ENCODE measurements around the gene SP2.
"Not testable (repeated sequence)": the region's sequence is repeated elsewhere in the genome, so short reads cannot be mapped to it uniquely, and the experiment has no call there.

Gene SP2

DNA sequence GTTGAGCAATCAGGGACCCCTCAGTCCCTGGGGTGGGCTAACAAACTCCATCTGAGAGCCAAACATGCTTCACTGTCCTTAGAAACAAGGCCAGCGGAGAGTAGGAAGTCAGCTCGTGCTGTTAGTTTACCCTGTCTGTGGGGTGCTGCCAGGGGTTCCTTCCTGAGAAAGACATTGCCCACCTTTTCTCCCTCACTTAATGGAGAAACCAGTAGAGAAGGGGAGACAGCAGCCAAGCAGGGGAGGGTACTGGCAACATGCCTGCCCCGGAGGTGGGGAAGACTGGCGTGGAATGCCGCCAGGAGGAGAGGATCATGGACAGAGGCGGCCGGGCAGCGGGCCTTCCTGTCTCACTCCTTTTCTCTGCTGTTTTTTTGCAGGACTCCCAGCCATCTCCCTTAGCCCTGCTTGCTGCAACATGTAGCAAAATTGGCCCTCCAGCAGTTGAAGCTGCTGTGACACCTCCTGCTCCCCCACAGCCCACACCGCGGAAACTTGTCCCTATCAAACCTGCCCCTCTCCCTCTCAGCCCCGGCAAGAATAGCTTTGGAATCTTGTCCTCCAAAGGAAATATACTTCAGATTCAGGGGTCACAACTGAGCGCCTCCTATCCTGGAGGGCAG lies 19.9 kb downstream of the SP2 start:
- Histone ChIP-seq H3K9me3 (ENCODE audit: control insufficient read depth, insufficient read depth, low read length) (no peaks in the 10 kb centered on the region), H3K9ac (ENCODE audit: low read depth, low read length) (no peak overlapping the region), H3K4me1 (ENCODE audit: insufficient read depth, low read length) (no peaks in the 10 kb centered on the region), H3K36me3 (ENCODE audit: insufficient read depth, low read length) (no peaks in the 10 kb centered on the region)

DNA sequence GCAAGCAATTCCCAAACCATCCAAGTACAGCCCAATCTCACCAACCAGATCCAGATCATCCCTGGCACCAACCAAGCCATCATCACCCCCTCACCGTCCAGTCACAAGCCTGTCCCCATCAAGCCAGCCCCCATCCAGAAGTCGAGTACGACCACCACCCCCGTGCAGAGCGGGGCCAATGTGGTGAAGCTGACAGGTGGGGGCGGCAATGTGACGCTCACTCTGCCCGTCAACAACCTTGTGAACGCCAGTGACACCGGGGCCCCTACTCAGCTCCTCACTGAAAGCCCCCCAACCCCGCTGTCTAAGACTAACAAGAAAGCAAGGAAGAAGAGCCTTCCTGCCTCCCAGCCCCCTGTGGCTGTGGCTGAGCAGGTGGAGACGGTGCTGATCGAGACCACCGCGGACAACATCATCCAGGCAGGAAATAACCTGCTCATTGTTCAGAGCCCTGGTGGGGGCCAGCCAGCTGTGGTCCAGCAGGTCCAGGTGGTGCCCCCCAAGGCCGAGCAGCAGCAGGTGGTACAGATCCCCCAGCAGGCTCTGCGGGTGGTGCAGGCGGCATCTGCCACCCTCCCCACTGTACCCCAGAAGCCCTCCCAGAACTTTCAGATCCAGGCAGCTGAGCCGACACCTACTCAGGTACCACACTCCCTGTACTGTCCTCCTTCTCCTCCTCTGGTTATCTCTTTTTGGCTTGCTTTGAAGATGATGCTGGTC lies 20.6 kb downstream of the SP2 start:
- Histone ChIP-seq H3K9me3 (ENCODE audit: control insufficient read depth, insufficient read depth, low read length) (no peaks in the 10 kb centered on the region), H3K4me1 (ENCODE audit: insufficient read depth, low read length) (no peaks in the 10 kb centered on the region), H3K9ac (ENCODE audit: low read depth, low read length) (no peak overlapping the region), H3K36me3 (ENCODE audit: insufficient read depth, low read length) (no peaks in the 10 kb centered on the region)

DNA sequence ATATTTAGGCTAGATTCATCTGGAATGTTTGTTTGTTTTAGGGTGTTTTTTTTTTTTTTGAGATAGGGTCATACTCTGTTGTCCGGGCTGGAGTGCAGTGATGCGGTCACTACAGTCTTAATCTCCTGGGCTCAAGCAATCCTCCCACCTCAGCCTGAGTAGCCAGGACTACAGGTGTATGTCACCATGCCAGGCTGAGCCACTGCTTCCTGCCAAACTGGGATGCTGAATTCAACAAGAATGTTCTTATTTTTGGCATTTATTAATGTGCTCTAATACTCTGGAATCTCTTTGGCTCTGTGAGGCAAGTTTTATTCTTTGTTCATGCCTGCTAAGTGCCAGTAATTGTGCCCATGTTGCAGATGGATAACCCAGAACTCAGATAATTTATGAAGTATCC lies 21.5 kb downstream of the SP2 start:
- no peaks in the 10 kb centered on the region; the same call in 1 of the 2 replicates for H3K36me3 ChIP-seq (ENCODE audit: insufficient read depth, low read length)
- no peaks in the 10 kb centered on the region for H3K9me3 ChIP-seq (ENCODE audit: control insufficient read depth, insufficient read depth, low read length)
- no peak overlapping the region for H3K9ac ChIP-seq (ENCODE audit: low read depth, low read length)
- no peaks in the 10 kb centered on the region for H3K4me1 ChIP-seq (ENCODE audit: insufficient read depth, low read length)

DNA sequence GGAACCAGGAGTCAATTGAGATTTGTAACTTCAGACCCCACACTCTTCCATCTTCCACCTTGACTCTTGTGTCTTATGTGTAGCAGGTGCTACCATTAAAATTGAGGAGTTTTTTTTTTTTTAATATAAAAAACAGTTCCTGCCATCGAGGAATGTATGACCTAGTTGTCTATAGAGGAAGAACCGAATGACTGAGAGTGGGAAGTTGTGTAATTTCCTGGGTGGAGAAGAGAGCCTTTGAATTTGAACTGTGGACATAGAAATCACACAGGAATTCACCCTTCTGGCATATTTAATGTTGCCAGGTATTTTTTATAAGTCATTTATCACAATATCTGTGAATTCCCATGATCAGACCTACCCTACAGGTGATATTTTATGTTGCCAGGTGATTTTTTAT lies 22.0 kb downstream of the SP2 start:
- no peak overlapping the region for H3K9ac ChIP-seq (ENCODE audit: low read depth, low read length)
- H3K4me1 ChIP-seq (ENCODE audit: insufficient read depth, low read length) = no peaks in the 10 kb centered on the region
- H3K9me3 ChIP-seq (ENCODE audit: control insufficient read depth, insufficient read depth, low read length) = no peaks in the 10 kb centered on the region
- H3K36me3 ChIP-seq (ENCODE audit: insufficient read depth, low read length) = no peaks in the 10 kb centered on the region; the same call in 1 of the 2 replicates

DNA sequence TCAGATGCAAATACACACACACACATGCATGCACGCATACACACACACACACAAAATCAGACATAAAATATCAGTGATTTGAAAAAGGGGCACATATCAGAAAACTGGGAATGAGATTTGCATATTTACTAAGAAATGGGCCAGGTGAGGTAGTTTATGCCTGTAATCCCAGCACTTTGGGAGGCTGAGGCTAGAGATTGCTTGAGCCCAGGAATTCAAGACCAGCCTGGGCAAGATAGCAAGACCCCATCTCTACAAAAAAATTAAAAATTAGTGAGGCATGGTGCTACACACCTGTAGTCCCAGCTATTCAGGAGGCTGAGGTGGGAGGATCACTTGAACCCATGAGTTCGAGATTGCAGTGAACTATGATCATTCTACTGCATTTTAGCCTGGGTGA lies 23.0 kb downstream of the SP2 start:
- no peaks in the 10 kb centered on the region; the same call in 1 of the 2 replicates for H3K36me3 ChIP-seq (ENCODE audit: insufficient read depth, low read length)
- H3K9me3 ChIP-seq (ENCODE audit: control insufficient read depth, insufficient read depth, low read length) = no peaks in the 10 kb centered on the region
- H3K9ac ChIP-seq (ENCODE audit: low read depth, low read length) = no peak overlapping the region
- H3K4me1 ChIP-seq (ENCODE audit: insufficient read depth, low read length) = no peaks in the 10 kb centered on the region

DNA sequence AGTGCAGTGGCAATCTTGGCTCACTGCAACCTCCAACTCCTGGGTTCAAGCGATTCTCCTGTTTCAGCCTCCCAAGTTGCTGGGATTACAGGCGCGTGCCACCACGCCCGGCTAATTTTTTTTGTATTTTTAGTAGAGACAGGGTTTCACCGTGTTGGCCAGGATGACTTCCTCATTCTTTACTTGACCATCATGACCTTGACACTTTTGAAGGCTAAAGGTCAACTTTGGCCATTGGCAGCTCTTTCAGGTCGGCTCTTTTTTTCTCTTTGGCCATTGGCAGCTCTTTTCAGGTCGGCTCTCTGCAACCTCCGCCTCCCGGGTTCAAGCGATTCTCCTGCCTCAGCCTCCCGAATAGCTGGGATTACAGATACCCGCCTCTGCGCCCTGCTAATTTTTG lies 23.9 kb downstream of the SP2 start:
- H3K9ac ChIP-seq (ENCODE audit: low read depth, low read length); H3K36me3 ChIP-seq (ENCODE audit: insufficient read depth, low read length); H3K4me1 ChIP-seq (ENCODE audit: insufficient read depth, low read length); H3K9me3 ChIP-seq (ENCODE audit: control insufficient read depth, insufficient read depth, low read length): not testable (repeated sequence)

DNA sequence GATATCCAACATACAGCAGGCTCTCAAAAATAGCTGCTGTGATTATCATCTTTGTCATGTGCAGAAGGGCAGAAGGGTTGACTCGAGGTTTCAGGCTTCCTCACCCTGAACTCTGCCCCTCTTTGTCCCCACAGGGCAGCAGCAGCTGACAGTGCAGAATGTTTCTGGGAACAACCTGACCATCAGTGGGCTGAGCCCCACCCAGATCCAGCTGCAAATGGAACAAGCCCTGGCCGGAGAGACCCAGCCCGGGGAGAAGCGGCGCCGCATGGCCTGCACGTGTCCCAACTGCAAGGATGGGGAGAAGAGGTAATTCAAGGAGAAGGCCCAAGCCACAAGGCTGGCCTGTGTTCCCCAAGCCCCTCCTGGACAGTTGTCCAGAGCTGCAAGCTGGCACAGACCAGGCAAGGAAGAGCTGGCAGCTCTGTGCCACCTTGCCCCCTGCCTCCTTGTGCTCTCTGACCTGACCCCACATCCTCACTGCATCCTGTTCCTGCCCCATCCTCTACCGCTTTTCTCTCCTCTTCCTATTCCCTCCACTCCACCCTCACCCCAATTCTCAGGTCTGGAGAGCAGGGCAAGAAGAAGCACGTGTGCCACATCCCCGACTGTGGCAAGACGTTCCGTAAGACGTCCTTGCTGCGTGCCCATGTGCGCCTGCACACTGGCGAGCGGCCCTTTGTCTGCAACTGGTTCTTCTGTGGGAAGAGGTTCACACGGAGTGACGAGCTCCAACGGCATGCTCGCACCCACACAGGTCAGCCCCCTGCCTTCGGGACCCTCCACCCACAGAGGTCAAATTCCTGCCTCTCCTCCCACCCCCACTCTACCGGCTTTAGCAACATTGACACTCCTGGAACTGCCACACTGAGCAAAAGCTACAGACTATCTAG lies 29.0 kb downstream of the SP2 start:
- Histone ChIP-seq H3K36me3 (ENCODE audit: insufficient read depth, low read length) (peaks cover 3% of the 10 kb centered on the region; the same call in 1 of the 2 replicates), H3K9ac (ENCODE audit: low read depth, low read length) (no peak overlapping the region), H3K9me3 (ENCODE audit: control insufficient read depth, insufficient read depth, low read length) (no peaks in the 10 kb centered on the region), H3K4me1 (ENCODE audit: insufficient read depth, low read length) (no peaks in the 10 kb centered on the region)

DNA sequence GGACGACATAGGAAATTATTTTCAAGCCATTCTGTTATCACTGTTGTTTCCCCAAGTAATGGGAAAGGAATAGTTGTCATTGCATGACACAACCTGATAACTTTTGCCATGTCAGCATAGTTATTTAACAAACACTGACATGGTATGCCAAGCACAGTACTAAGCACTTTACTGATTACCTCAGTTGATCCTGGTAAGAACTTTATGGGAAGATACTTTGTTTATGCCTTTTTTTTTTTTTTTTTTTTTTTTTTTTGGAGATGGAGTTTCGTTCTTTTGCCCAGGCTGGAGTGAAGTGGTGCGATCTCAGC lies 29.6 kb downstream of the SP2 start:
- Histone ChIP-seq H3K4me1 (ENCODE audit: insufficient read depth, low read length) (no peaks in the 10 kb centered on the region), H3K9ac (ENCODE audit: low read depth, low read length) (no peak overlapping the region), H3K9me3 (ENCODE audit: control insufficient read depth, insufficient read depth, low read length) (no peaks in the 10 kb centered on the region), H3K36me3 (ENCODE audit: insufficient read depth, low read length) (peaks cover 3% of the 10 kb centered on the region; the same call in 1 of the 2 replicates)

DNA sequence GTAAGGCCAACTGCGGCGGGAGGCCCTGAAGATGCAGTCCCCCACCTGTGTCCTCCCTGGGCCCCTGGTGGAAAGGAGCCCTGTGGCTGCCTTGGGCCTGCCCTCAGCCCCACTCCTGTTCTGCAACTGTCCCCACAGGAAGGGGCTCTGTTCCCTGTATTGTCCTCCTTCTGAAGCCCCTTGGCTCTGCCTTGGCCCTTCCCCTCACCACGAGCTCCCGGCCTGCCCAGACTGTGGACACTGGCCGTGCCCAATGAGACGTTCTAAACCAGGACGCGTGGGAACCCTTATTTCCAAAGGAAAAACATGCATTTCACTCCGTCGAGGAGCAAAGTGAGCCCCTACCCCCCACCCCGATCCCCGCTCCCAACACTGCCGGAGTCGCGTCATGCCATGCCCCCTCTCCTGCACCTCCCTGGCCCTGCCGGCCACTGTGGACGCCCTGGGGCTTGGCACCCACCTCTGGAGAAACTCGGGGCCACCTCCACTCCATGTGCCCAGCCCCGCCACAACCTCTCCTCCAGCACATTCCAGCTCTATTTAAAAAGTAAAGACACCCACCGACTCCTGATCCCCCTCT lies 31.9 kb downstream of the SP2 start:
- peaks cover 3% of the 10 kb centered on the region; the same call in 1 of the 2 replicates for H3K36me3 ChIP-seq (ENCODE audit: insufficient read depth, low read length)
- H3K9me3 ChIP-seq (ENCODE audit: control insufficient read depth, insufficient read depth, low read length) = no peaks in the 10 kb centered on the region
- no peaks in the 10 kb centered on the region for H3K4me1 ChIP-seq (ENCODE audit: insufficient read depth, low read length)
- H3K9ac ChIP-seq (ENCODE audit: low read depth, low read length) = no peak overlapping the region

DNA sequence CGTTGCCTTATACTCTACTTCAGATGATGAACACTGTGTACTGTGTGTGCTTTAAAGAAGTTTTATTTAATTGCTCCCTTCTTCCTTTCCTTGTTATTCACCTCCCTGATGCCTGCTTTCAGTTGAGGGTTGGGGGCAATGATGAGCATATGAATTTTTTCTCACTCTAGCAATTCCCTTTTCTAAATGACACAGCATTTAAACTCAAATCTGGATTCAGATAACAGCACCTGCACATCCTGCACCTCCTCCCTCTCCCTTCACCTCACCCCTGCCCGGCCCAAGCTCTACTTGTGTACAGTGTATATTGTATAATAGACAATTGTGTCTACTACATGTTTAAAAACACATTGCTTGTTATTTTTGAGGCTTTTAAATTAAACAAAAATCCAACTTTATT lies 32.4 kb downstream of the SP2 start:
- Histone ChIP-seq H3K9me3 (ENCODE audit: control insufficient read depth, insufficient read depth, low read length) (no peaks in the 10 kb centered on the region), H3K4me1 (ENCODE audit: insufficient read depth, low read length) (no peaks in the 10 kb centered on the region), H3K9ac (ENCODE audit: low read depth, low read length) (no peak overlapping the region), H3K36me3 (ENCODE audit: insufficient read depth, low read length) (peaks cover 3% of the 10 kb centered on the region; the same call in 1 of the 2 replicates)

DNA sequence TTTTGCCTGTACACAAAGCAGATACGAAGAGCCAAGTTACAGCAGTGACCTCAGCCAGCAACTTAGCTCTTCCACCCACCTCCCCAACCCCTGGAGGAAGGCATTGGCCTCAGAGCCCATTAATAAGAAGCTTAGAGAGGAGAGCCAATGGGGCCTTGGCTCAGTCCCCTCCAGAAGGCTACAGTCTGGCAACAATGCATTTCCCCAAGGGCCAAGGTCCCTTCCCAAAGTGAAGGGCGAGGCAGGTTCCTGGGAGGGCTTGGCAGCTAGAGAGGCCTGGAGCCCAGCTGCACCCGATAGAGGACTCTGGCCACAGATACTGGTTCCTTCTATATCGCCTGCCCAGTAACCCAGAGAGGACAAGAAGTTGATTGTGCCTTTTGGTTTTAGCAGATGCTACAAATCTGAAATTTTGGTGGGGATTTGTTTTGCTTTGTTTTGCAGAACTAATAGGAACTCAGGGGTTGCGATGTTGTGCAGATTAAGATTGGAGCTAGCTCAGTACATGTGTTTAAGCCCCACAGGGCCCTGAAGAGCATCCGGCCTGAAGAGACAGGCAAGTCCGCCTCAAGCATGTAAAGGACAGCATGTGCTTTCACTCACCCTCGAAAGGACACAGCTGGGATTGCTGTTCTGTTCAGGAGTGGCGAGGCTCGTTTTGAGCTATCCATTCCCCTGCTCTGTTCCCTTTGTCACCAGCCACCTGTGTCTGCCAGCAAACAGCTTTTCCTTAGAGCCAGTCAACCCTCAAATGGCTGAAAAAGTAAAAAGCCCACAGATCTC lies 33.4 kb downstream of the SP2 start:
- Histone ChIP-seq H3K9ac (ENCODE audit: low read depth, low read length) (no peak overlapping the region), H3K4me1 (ENCODE audit: insufficient read depth, low read length) (no peaks in the 10 kb centered on the region), H3K36me3 (ENCODE audit: insufficient read depth, low read length) (peaks cover 3% of the 10 kb centered on the region; the same call in 1 of the 2 replicates), H3K9me3 (ENCODE audit: control insufficient read depth, insufficient read depth, low read length) (no peaks in the 10 kb centered on the region)

DNA sequence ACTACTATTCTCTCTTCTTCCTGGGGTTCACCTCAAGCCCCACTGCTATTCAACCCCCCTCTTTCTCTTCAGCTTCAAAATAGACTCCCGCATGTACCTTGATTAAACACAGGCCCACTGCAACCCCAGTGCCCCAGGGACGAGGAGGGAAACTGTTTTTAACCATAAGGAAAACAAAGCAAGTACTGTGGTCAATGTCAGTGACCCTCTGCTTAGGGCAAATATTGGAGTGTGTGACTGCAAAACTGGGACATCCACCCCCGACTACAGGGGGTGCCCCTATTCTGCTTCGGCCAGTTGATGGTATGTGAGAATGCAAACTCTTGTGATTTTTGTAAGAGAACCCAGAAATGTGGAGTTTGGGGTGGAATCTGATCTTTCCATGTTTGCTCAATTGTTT lies 35.8 kb downstream of the SP2 start:
- Histone ChIP-seq H3K4me1 (ENCODE audit: insufficient read depth, low read length) (no peaks in the 10 kb centered on the region; the same call in 1 of the 2 replicates), H3K9ac (ENCODE audit: low read depth, low read length) (no peak overlapping the region), H3K9me3 (ENCODE audit: control insufficient read depth, insufficient read depth, low read length) (no peaks in the 10 kb centered on the region), H3K36me3 (ENCODE audit: insufficient read depth, low read length) (peaks cover 3% of the 10 kb centered on the region; the same call in 1 of the 2 replicates)

DNA sequence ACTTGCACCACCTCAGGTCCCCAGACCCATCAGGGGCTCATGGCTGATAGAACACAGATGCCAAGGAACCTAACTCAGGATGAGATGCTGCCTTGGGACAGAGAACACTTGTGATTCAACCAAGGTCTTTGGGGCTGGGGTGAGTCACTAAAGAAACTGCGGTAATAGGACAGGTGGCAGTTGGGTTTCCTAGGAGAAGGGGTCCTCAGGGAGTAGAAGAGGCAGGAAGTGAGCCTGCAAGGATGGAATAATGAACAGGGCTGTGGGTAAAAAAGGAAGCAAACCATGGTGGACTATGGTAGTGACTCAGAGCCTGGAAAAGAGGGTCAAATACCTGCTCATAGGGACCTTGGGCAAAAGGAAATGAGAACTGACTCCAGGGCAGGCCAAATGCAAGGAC lies 38.8 kb downstream of the SP2 start:
- Histone ChIP-seq H3K9ac (ENCODE audit: low read depth, low read length) (no peak overlapping the region), H3K4me1 (ENCODE audit: insufficient read depth, low read length) (no peaks in the 10 kb centered on the region; the same call in 1 of the 2 replicates), H3K9me3 (ENCODE audit: control insufficient read depth, insufficient read depth, low read length) (no peaks in the 10 kb centered on the region), H3K36me3 (ENCODE audit: insufficient read depth, low read length) (no peaks in the 10 kb centered on the region; the same call in 1 of the 2 replicates)

DNA sequence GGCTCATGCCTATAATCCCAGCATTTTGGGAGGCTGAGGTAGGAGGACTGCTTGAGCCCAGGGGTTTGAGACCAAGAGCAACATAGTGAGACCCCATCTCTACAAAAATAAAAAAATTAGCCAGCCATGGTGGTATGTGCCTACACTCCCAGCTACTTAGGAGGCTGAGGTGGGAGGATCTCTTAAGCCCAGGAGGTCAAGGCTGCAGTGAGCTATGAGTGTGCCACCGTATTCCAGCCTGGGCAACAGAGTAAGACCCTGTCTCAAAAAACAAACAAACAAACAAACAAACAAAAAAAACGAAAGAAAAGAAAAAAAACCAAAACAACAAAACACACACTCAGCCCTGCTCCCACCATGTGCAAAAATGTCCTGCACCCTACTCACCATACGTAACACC lies 39.4 kb downstream of the SP2 start:
- not testable (repeated sequence) for H3K36me3 ChIP-seq (ENCODE audit: insufficient read depth, low read length); H3K9me3 ChIP-seq (ENCODE audit: control insufficient read depth, insufficient read depth, low read length); H3K4me1 ChIP-seq (ENCODE audit: insufficient read depth, low read length); H3K9ac ChIP-seq (ENCODE audit: low read depth, low read length)

Measured in ES-I3 (cell line).